Mesenchymal stem cell (in vitro differentiated cells and primary cell): ENCODE results near the gene TLR7.

Source experiments
- DNase-seq: peaks from one replicate; pipeline ENCODE4 v3.0.0-alpha.2; 2013
- H2AFZ ChIP-seq: one replicate; pipeline ENCODE4 v1.6.1; 2013; ENCODE audit warnings: low read depth, mild to moderate bottlenecking, control low read depth, inconsistent platforms, low read length, moderate library complexity
- H2AK5ac ChIP-seq: 2 replicates; pipeline ENCODE4 v1.6.1; 2013; ENCODE audit warnings: low read length, moderate library complexity, mild to moderate bottlenecking, inconsistent platforms; ENCODE audit not compliant: severe bottlenecking
- H2BK120ac ChIP-seq: one replicate; pipeline ENCODE4 v1.6.1; 2013; ENCODE audit warnings: low read depth, mild to moderate bottlenecking, inconsistent platforms, low read length, moderate library complexity
- H2BK12ac ChIP-seq, 2 experiments: one replicate each; pipeline ENCODE4 v1.6.1; 2013; ENCODE audit warnings: inconsistent platforms in 2 of 2, low read length in 2 of 2, mild to moderate bottlenecking in 2 of 2, moderate library complexity in 2 of 2, control low read depth in 1 of 2
- H2BK15ac ChIP-seq: one replicate; pipeline ENCODE4 v1.6.1; 2013; ENCODE audit warnings: mild to moderate bottlenecking, low read depth, inconsistent platforms; ENCODE audit not compliant: poor library complexity, severe bottlenecking
- H2BK5ac ChIP-seq: 2 replicates; pipeline ENCODE4 v1.6.1; 2013; ENCODE audit warnings: low read depth, mild to moderate bottlenecking, low read length, control low read depth, inconsistent platforms; ENCODE audit not compliant: poor library complexity, severe bottlenecking
- H3K14ac ChIP-seq, 2 experiments: one replicate each; pipeline ENCODE4 v1.6.1; 2013; ENCODE audit warnings: inconsistent platforms in 2 of 2, low read length in 2 of 2, control low read depth in 1 of 2, mild to moderate bottlenecking in 1 of 2, moderate library complexity in 1 of 2
- H3K18ac ChIP-seq, 2 experiments: one replicate each; pipeline ENCODE4 v1.6.1; 2013; ENCODE audit warnings: inconsistent platforms in 2 of 2, low read length in 2 of 2, control low read depth in 1 of 2, low read depth in 1 of 2, mild to moderate bottlenecking in 1 of 2
- H3K23ac ChIP-seq, 2 experiments: one replicate each; pipeline ENCODE4 v1.6.1; 2013; ENCODE audit warnings: inconsistent platforms in 2 of 2, low read length in 2 of 2, mild to moderate bottlenecking in 2 of 2, moderate library complexity in 2 of 2, control low read depth in 1 of 2
- H3K27ac ChIP-seq: 2 replicates; pipeline ENCODE4 v1.5.1; 2013; ENCODE audit warnings: mild to moderate bottlenecking, moderate library complexity, low read length, control low read depth, inconsistent platforms; ENCODE audit not compliant: poor library complexity, severe bottlenecking
- H3K27me3 ChIP-seq, 2 experiments: 2 replicates each; pipeline versions ENCODE4 v1.6.1 to v1.7.0; 2013; ENCODE audit warnings: low read length in 2 of 2, mild to moderate bottlenecking in 2 of 2, moderate library complexity in 2 of 2, control low read depth in 1 of 2, inconsistent platforms in 1 of 2; ENCODE audit not compliant: control insufficient read depth in 1 of 2, insufficient read depth in 1 of 2
- H3K36me3 ChIP-seq, 2 experiments: 2 replicates each; pipeline versions ENCODE4 v1.6.1 to v1.7.0; 2013; ENCODE audit warnings: low read length in 2 of 2, control low read depth in 1 of 2, inconsistent platforms in 1 of 2, low read depth in 1 of 2, mild to moderate bottlenecking in 1 of 2; ENCODE audit not compliant: insufficient read depth in 2 of 2, control insufficient read depth in 1 of 2
- H3K4ac ChIP-seq, 2 experiments: one replicate each; pipeline ENCODE4 v1.6.1; 2013; ENCODE audit warnings: inconsistent platforms in 2 of 2, low read length in 2 of 2, mild to moderate bottlenecking in 2 of 2, moderate library complexity in 2 of 2, control low read depth in 1 of 2, low read depth in 1 of 2
- H3K4me1 ChIP-seq: 2 replicates; pipeline ENCODE4 v1.6.1; 2013; ENCODE audit warnings: low read depth, low read length, control low read depth; ENCODE audit not compliant: control insufficient read depth, insufficient read depth
- H3K4me2 ChIP-seq: 2 replicates; pipeline ENCODE4 v1.6.1; 2013; ENCODE audit warnings: low read length, mild to moderate bottlenecking, inconsistent platforms; ENCODE audit not compliant: poor library complexity, severe bottlenecking
- H3K4me3 ChIP-seq, 2 experiments: 2 replicates each; pipeline versions ENCODE4 v1.5.1 to v1.7.0; 2013; ENCODE audit warnings: low read length in 2 of 2, mild to moderate bottlenecking in 2 of 2, control low read depth in 1 of 2, low read depth in 1 of 2; ENCODE audit not compliant: insufficient read depth in 1 of 2
- H3K79me1 ChIP-seq: replicated peaks from 2 replicates; pipeline ENCODE4 v1.6.1; 2013; ENCODE audit warnings: mild to moderate bottlenecking, control low read depth, low read length, inconsistent platforms; ENCODE audit not compliant: poor library complexity, severe bottlenecking
- H3K9ac ChIP-seq: 2 replicates; pipeline ENCODE4 v1.7.0; 2013; ENCODE audit warnings: mild to moderate bottlenecking, low read length, moderate library complexity
- H3K9me3 ChIP-seq: 2 replicates; pipeline ENCODE4 v1.7.0; 2013; ENCODE audit warnings: mild to moderate bottlenecking, low read length; ENCODE audit not compliant: control insufficient read depth
- H4K8ac ChIP-seq: one replicate; pipeline ENCODE4 v1.6.1; 2013; ENCODE audit warnings: inconsistent platforms, mild to moderate bottlenecking, low read length, moderate library complexity
- H4K91ac ChIP-seq: one replicate; pipeline ENCODE4 v1.6.1; 2013; ENCODE audit warnings: mild to moderate bottlenecking, low read length, inconsistent platforms
- WGBS: methylation state at CpG from one replicate; pipeline ENCODE4 v1.1.7; 2013; ENCODE audit warnings: mixed read lengths; 5-methylcytosine and 5-hydroxymethylcytosine counted together

The TLR7 gene

GRCh38 chrX:12824944-12825343 lies 41.9 kb upstream of the TLR7 start:
- Histone ChIP-seq H4K91ac (no peak overlapping the region), H4K8ac (no peak overlapping the region), H2BK120ac (no peak overlapping the region), H3K27ac (peak overlapping the region; percentile 62), H2BK12ac (no peak overlapping the region), H2BK5ac (no peak overlapping the region), H3K14ac (no peak overlapping the region), H3K4me2 (no peak overlapping the region), H3K79me1 (no peaks in the 10 kb centered on the region), H3K4me3 (no peak overlapping the region), H2BK15ac (no peak overlapping the region), H3K18ac (no peak overlapping the region), H3K36me3 (peaks cover 0 to 34% of the 10 kb centered on the region in 2 experiments), H3K27me3 (peaks cover 0 to 15% of the 10 kb centered on the region in 2 experiments), H3K4ac (no peak overlapping the region), H3K9ac (no peak overlapping the region), H3K4me1 (peaks cover 6% of the 10 kb centered on the region), H2AFZ (no peak overlapping the region), H3K9me3 (no peaks in the 10 kb centered on the region), H3K23ac (no peak overlapping the region), H2AK5ac (peak overlapping the region; percentile 69)
- WGBS = over 99% methylated on average over 7 of the region's 9 CpGs
- DNase-seq = no peak

GRCh38 chrX:12825801-12826200 lies 41.1 kb upstream of the TLR7 start:
- Histone ChIP-seq H3K9ac (no peak overlapping the region), H3K4me3 (no peak overlapping the region), H3K4me2 (peak overlapping the region; percentile 22), H2BK15ac (no peak overlapping the region), H2BK12ac (no peak overlapping the region), H2AFZ (no peak overlapping the region), H2BK5ac (no peak overlapping the region), H2BK120ac (no peak overlapping the region), H3K27ac (peak overlapping the region; percentile 62), H3K36me3 (peaks cover 0 to 27% of the 10 kb centered on the region in 2 experiments), H3K9me3 (no peaks in the 10 kb centered on the region), H3K27me3 (peaks cover 0 to 17% of the 10 kb centered on the region in 2 experiments), H3K4ac (no peak overlapping the region), H3K79me1 (no peaks in the 10 kb centered on the region), H3K4me1 (peaks cover 6% of the 10 kb centered on the region), H3K14ac (no peak overlapping the region), H4K91ac (no peak overlapping the region), H4K8ac (no peak overlapping the region), H2AK5ac (no peak overlapping the region), H3K23ac (no peak overlapping the region), H3K18ac (no peak overlapping the region)
- 25% methylated on average over 3 of the region's 8 CpGs for WGBS
- DNase-seq = peak; percentile 2

- Histone ChIP-seq H3K36me3 (no peaks in the 10 kb centered on the region), H3K9me3 (no peaks in the 10 kb centered on the region), H3K14ac (no peak overlapping the region), H2BK120ac (no peak overlapping the region), H2AK5ac (no peak overlapping the region), H3K27me3 (peaks cover 0 to 18% of the 10 kb centered on the region in 2 experiments), H3K4me2 (no peak overlapping the region), H3K9ac (no peak overlapping the region), H4K8ac (no peak overlapping the region), H2AFZ (no peak overlapping the region), H3K4ac (no peak overlapping the region), H3K79me1 (no peaks in the 10 kb centered on the region), H2BK15ac (no peak overlapping the region), H3K4me3 (no peak overlapping the region), H2BK12ac (no peak overlapping the region), H3K27ac (no peak overlapping the region), H3K23ac (no peak overlapping the region), H4K91ac (no peak overlapping the region), H2BK5ac (no peak overlapping the region), H3K18ac (no peak overlapping the region), H3K4me1 (no peaks in the 10 kb centered on the region)
- DNase-seq = no peak
- WGBS = 90% methylated on average over 2 of the region's 2 CpGs
Observed at GRCh38 chrX:12843061-12843667, 23.7 kb upstream of the TLR7 start.

- no peak overlapping the region for H2AFZ ChIP-seq
- no peaks in the 10 kb centered on the region for H3K4me1 ChIP-seq
- H3K79me1 ChIP-seq = no peaks in the 10 kb centered on the region
- H3K4ac ChIP-seq = no peak overlapping the region
- no peak overlapping the region for H3K4me2 ChIP-seq
- H3K9ac ChIP-seq = no peak overlapping the region
- no peak overlapping the region for H3K18ac ChIP-seq
- no peak overlapping the region for H2BK15ac ChIP-seq
- no peak overlapping the region for H4K91ac ChIP-seq
- H2BK120ac ChIP-seq = no peak overlapping the region
- H2BK5ac ChIP-seq = no peak overlapping the region
- no peaks in the 10 kb centered on the region for H3K9me3 ChIP-seq
- no peak overlapping the region for H3K14ac ChIP-seq
- no peak overlapping the region for H3K23ac ChIP-seq
- H4K8ac ChIP-seq = no peak overlapping the region
- H3K27ac ChIP-seq = no peak overlapping the region
- peaks cover 0 to 18% of the 10 kb centered on the region in 2 experiments for H3K27me3 ChIP-seq
- H2AK5ac ChIP-seq = no peak overlapping the region
- WGBS = 67% methylated on average over 4 of the region's 6 CpGs
- no peak overlapping the region for H3K4me3 ChIP-seq
- H2BK12ac ChIP-seq = no peak overlapping the region
- no peak for DNase-seq
- no peaks in the 10 kb centered on the region for H3K36me3 ChIP-seq
Observed at GRCh38 chrX:12843668-12844279, 23.1 kb upstream of the TLR7 start.
